Activated gamma-delta T cell (primary cell): ENCODE measurements around the gene MIGA2.

Source experiments
- DNase-seq: peaks from one replicate; lab custom pipeline; 2025; lab: John Stamatoyannopoulos, UW

MIGA2 gene

GRCh38 chr9:129071526-129072126 is 35.2 kb downstream of the MIGA2 start:
- no peak for DNase-seq

- no peak for DNase-seq
Measured at GRCh38 chr9:129072171-129072570, 35.7 kb downstream of the MIGA2 start.

GRCh38 chr9:129073404-129073803 is 37.0 kb downstream of the MIGA2 start:
- no peak for DNase-seq

GRCh38 chr9:129074106-129074505 is 37.7 kb downstream of the MIGA2 start:
- DNase-seq, result no peak

GRCh38 chr9:129075996-129076639 is 39.7 kb downstream of the MIGA2 start:
- DNase-seq, result no peak

- no peak for DNase-seq
Measured at GRCh38 chr9:129076640-129077037, 40.2 kb downstream of the MIGA2 start.

- DNase-seq, result no peak
Measured at GRCh38 chr9:129077236-129077635, 40.8 kb downstream of the MIGA2 start.

GRCh38 chr9:129078691-129079503 is 42.5 kb downstream of the MIGA2 start:
- DNase-seq, result no peak

- DNase-seq, result no peak
Measured at GRCh38 chr9:129079829-129080228, 43.4 kb downstream of the MIGA2 start.

- DNase-seq, result no peak
Measured at GRCh38 chr9:129080298-129080600, 43.8 kb downstream of the MIGA2 start.

- peak; percentile 97 for DNase-seq
Measured at GRCh38 chr9:129080601-129081387, 44.4 kb downstream of the MIGA2 start, which contains the start of gene DOLPP1. DOLPP1 (plus strand) TSS chr9:129081111; CDS start chr9:129081132, 21 bp downstream.

- no peak for DNase-seq
Measured at GRCh38 chr9:129081388-129081904, 45.0 kb downstream of the MIGA2 start.

GRCh38 chr9:129084087-129084486 is 47.7 kb downstream of the MIGA2 start:
- no peak for DNase-seq

GRCh38 chr9:129089246-129089645 is 52.8 kb downstream of the MIGA2 start:
- no peak for DNase-seq

GRCh38 chr9:129093602-129094386 is 57.4 kb downstream of the MIGA2 start:
- no peak for DNase-seq

GRCh38 chr9:129094387-129095169 is 58.2 kb downstream of the MIGA2 start:
- DNase-seq, result no peak

GRCh38 chr9:129095170-129095667 is 58.8 kb downstream of the MIGA2 start:
- no peak for DNase-seq

- no peak for DNase-seq
Measured at GRCh38 chr9:129095908-129096307, 59.5 kb downstream of the MIGA2 start.

- DNase-seq, result no peak
Measured at GRCh38 chr9:129097671-129098306, 61.4 kb downstream of the MIGA2 start.

- no peak for DNase-seq
Measured at GRCh38 chr9:129098328-129098727, 61.9 kb downstream of the MIGA2 start.
